HG02798 (cell line): ENCODE results near the gene FOXD4L5.
"Not testable (repeated sequence)": the region's sequence is repeated elsewhere in the genome, so short reads cannot be mapped to it uniquely, and the experiment has no call there.

Source experiments
- ATAC-seq: cut with Tn5 transposase; IDR thresholded peaks from one replicate; pipeline ENCODE4 v1.9.1; 2021; ENCODE audit warnings: mild to moderate bottlenecking; ENCODE audit not compliant: unreplicated experiment, poor library complexity

Gene FOXD4L5

GRCh38 chr9:65285109-65285508, at the start of gene FOXD4L5:
Gene FOXD4L5 (minus strand): TSS chr9:65285209. CDS start chr9:65284377, 832 bp downstream.
- not testable (repeated sequence) for ATAC-seq

GRCh38 chr9:65283943-65284342, 1.1 kb downstream of the FOXD4L5 start:
- ATAC-seq, result not testable (repeated sequence)

GRCh38 chr9:65282976-65283375, 2.0 kb downstream of the FOXD4L5 start:
- ATAC-seq, result not testable (repeated sequence)
